Glomerular endothelial cell (primary cell): ENCODE data around the gene ACOT13. TPM values are rescaled to one million over a fixed set of nuclear protein-coding genes. Genes with fewer than 3 reads are reported as not detected.
"Not testable (repeated sequence)": the region's sequence is repeated elsewhere in the genome, so short reads cannot be mapped to it uniquely, and the experiment has no call there.

Source experiments
- DNase-seq: peaks from one replicate; pipeline ENCODE4 v3.0.0-alpha.2; 2011; ENCODE audit warnings: low read depth, low spot score; ENCODE audit errors: extremely low read depth
- total RNA-seq: library from RNA; depleted of rRNA; stranded (reverse); fragments of >200 nt; gene quantifications from 2 replicates; pipeline ENCODE4 v1.2.3, GENCODE V29; 2015

Gene ACOT13
- total RNA-seq, 1 donor from 2014 or later, result 15.1 TPM

DNA sequence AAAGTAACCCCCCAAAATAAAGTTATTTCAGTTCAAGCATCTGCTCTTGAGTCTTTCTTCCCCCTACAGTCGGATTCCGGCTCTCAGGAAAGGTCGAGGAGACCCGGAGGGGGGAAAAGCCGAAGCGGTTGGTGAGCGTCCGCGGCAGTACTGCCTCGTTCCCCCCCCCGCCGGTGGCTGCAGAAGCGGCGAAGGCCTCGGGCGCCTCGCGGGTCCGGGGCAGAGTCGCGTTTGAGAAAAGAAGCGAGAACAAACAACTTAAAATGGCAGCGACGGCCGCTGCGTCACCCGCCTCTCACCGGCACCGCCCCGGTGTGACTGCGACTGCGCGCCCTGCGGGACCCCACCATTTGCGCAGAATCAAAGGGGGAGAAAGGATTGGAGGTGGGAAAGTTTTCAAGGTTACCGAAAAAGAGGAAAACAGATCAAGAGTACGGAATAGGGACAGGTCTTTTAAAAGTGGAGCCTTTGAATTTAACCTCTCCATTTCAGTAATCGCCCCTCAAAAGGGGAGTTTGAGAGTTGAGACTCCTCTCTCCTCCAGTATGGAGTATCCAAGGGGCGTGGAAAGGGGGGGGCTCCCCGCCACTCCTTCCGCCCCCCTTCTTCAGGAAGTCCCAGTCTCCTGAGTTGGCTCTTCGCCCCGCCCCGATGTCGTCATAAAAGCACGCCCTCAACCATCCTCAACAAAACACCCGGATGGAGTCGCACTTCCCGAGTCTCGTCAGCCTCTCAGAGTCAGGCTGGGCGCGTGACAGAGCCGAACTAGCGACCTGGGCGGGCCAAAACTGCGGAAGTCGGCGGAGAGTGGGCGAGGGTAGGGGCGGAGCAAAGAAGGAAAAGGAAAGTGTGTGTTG lies 54.0 kb downstream of the ACOT13 start:
- DNase-seq, result peak; percentile 99

DNA sequence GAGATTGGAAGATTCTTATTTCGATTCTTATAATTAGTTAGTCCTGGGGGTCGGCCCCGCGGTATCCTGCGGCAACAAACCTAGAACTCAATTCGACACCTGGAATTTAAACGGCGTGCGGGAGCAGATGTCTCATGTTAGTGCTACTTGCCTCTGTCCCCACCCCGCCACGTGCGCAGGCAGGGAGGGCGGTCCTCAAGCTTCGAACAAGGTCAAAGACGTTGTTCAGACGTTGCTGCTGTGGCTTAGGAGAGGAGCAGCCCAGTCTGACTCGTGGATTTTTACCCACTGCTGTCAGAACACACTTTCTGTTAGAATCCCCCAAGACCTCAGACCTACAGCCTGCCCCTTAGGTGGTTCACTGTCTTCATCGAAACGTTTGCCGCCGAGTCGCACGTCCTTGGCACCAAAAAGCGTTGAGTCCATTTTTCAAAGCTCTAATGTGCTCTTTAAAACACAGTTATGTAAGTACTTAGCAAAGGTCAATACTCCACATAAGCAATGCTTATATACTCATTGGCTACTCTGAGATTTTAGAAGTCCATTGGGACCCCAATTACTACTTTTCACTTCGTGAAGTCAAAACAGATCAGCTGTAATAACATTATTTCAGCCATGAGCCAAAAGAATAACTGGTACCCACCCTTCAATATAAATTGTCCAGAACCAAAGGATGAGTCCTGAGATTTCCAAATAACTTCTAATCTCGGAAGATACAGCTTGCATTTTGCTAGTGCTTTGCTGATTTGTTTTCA lies 54.8 kb downstream of the ACOT13 start:
- DNase-seq, result no peak

DNA sequence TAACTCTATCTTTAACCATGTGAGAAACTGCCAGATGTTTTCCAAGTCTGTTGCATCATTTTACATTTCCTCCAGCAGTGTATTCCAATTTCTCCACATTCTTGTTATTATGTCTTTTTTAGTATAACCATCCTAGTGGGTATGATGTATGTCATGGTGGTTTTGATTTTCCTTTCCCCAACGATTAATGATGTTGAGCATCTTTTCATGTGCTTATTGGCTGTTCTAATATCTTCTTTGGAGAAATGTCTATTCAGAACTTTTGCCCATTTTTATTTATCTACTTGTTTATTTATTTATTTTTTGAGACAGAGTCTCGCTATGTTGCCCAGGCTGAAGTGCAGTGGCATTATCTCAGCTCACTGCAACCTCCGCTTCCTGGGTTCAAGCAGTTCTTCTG lies 56.4 kb downstream of the ACOT13 start:
- DNase-seq, result no peak

GRCh38 chr6:24730653-24731052 lies 63.8 kb downstream of the ACOT13 start:
- not testable (repeated sequence) for DNase-seq

GRCh38 chr6:24731456-24732134 lies 64.7 kb downstream of the ACOT13 start:
- DNase-seq, result not testable (repeated sequence)

GRCh38 chr6:24734166-24734565 lies 67.3 kb downstream of the ACOT13 start:
- DNase-seq, result no peak

DNA sequence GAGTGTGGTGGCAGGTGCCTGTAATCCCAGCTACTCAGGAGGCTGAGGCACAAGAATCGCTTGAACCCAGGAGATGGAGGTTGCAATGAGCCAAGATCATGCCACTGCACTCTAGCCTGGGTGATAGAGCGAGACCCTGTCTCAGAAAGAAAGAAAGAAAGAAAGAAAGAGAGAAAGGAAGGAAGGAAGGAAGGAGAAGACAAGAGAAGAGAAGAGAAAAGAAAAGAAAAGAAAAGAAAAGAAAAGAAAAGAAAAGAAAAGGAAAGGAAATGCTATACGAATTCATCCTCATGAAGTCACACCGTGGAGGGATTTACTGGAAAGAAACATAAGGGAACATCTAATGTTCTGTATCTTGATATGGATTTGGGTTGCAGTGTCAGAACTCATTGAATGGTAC lies 67.8 kb downstream of the ACOT13 start:
- DNase-seq, result not testable (repeated sequence)

GRCh38 chr6:24738741-24739140 lies 71.9 kb downstream of the ACOT13 start:
- no peak for DNase-seq

DNA sequence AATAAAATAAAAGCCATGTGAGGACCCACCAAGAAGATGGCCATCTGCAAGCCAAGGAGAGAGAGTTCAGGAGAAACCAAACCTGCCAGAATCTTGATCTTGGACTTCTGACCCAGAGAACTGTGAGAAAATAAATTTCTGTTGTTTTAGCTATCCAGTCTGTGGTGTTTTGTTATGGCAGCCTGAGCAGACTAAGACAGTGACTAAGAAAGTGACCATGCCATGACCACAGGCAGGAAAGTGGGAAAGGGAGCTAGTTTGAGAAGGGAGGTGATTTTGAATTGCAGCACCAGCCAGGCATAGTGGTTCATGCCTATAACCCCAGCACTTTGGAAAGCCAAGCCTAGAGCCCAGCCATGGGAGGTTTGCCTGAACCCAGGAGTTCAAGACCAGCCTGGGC lies 74.0 kb downstream of the ACOT13 start:
- DNase-seq, result no peak

DNA sequence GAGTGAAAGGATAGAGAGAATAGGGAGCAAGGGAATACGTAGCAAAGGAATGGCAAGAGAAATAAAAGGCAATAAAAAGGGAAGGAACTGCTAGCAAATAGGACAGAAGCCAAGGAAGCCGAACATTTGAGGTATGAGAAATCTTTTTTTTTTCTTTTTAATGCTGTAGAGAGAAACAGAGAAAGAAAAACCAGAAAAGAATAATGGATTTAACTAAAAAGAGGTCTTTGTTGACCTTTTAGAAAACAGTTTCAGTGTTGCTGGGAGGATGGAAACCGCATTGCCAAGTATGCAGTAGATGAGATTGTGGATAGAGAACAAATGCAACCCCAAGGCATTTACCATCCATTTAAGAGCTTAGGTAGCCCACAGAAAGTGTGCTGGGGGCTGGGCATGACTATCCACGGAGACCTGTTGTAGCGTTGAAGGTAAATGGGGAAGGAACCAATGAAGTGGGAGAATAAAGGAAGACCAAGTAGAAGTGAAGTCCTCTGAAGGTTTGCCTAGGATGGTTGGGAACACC lies 75.4 kb downstream of the ACOT13 start:
- DNase-seq, result no peak

DNA sequence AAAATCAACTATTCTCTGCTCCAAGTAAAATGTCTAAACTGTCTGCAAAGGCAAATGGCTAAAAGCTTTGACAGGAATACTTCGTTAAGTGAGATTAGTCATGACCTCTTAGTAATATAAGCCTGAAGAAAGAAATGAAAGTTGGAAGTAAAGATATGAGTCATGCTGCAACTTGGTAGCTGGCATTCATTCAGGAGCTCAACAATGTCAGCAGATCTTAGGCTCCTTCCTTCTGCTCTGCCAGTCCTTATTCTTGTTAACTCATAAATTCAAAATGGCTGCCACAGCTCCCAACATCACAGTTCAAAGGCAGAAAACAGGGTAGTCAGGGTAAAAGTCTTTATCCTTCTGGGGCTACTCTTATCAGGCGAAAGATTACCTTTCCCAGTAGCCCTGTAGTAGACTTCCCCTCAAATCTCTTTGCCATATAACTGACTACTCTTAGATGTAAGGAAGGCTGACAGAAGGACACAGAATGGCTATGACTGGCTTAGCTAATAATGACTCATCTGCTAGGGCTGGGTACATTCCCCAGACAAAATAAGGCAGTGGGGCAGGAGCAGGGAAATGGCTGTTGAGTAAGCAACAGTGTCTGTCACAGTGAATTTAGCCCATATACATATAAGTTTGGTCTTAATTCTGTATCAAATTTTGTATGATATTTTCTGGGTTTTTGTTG lies 76.5 kb downstream of the ACOT13 start:
- DNase-seq, result peak; percentile 90

- no peak for DNase-seq
Observed at GRCh38 chr6:24743944-24744335, 77.1 kb downstream of the ACOT13 start.

GRCh38 chr6:24744911-24745310 lies 78.0 kb downstream of the ACOT13 start:
- no peak for DNase-seq

- DNase-seq, result no peak
Observed at GRCh38 chr6:24749297-24749696, 82.4 kb downstream of the ACOT13 start.

- not testable (repeated sequence) for DNase-seq
Observed at GRCh38 chr6:24750878-24751277, 84.0 kb downstream of the ACOT13 start.

DNA sequence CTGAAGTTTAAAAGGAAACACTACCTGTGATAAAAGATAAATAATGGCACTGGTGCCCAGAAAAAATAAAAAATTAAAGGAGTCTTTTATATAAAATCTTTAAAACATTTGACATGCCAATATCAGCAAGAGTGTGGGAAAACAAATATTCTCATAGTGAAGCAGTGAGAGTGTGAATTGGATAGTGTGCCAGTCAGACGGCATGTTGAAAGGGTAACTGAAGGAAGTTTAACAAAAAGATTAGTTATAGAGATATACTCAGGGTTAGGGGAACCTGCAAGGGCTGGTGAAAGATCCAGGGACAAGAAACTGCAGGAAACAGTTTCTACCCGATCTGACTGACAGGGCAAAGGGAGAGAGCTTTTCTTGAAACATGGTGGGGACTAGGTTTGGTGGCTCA lies 85.6 kb downstream of the ACOT13 start:
- DNase-seq, result no peak

- DNase-seq, result no peak
Observed at GRCh38 chr6:24752917-24753492, 86.1 kb downstream of the ACOT13 start.

DNA sequence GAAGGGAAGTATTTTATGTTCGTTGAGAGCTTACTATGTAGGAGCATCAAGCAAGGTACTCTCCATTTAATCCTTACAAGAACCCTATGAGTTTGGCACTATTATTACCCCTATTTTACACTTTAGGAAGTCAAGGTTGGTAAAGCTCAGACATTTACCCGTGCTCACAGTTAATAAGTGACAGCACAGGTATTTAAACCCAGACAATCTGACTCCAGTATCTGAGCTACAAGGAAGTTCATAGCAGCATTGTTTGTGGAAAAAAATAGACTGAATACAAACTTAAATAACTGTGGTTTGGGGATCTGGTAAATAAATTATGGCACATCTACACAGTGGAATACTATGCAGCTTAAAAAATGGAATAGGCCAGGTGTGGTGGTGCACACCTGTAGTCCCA lies 86.7 kb downstream of the ACOT13 start:
- DNase-seq, result no peak

- not testable (repeated sequence) for DNase-seq
Observed at GRCh38 chr6:24754378-24754777, 87.5 kb downstream of the ACOT13 start.
